ENCODE results near the gene USP20. TPM values are rescaled to one million over a fixed set of nuclear protein-coding genes. Genes with fewer than 3 reads are reported as not detected.

Gene USP20
- total and polyA plus RNA-seq, 4 donors: 15.7 to 24.1 (median 21.4) TPM

GRCh38 chr9:129841071-129841470, 5.8 kb downstream of the USP20 start:
- DNase-seq: no peak
- 82 to 89% methylated on average over 4 of the region's 4 CpGs for WGBS, 2 donors
- Histone ChIP-seq H3K9me3 (ENCODE audit: control insufficient read depth in 4 of 4, insufficient read depth in 3 of 4, low read length in 3 of 4) (no peaks in the 10 kb centered on the region), H3K4me3 (no peak overlapping the region), H3K27me3 (ENCODE audit: control insufficient read depth in 3 of 3, insufficient read depth in 3 of 3, low read length in 2 of 3) (no peaks in the 10 kb centered on the region), H3K9ac (ENCODE audit: insufficient read depth in 1 of 2, low read length in 2 of 2) (no peak overlapping the region), H3K36me3 (ENCODE audit: control insufficient read depth in 4 of 4, insufficient read depth in 4 of 4, low read length in 4 of 4) (peaks cover 0 to 2% (median under 1%) of the 10 kb centered on the region in 4 donors), H3K27ac (ENCODE audit: low read depth in 1 of 2, low read length in 1 of 2) (no peak overlapping the region), H3K4me1 (ENCODE audit: control insufficient read depth in 5 of 5, insufficient read depth in 5 of 5, low read length in 5 of 5) (peaks cover 0 to 7% (median 6%) of the 10 kb centered on the region in 5 donors)
- ATAC-seq (ENCODE audit: insufficient read depth, low FRiP score): no peak
- TF ChIP-seq, protein P1, sequence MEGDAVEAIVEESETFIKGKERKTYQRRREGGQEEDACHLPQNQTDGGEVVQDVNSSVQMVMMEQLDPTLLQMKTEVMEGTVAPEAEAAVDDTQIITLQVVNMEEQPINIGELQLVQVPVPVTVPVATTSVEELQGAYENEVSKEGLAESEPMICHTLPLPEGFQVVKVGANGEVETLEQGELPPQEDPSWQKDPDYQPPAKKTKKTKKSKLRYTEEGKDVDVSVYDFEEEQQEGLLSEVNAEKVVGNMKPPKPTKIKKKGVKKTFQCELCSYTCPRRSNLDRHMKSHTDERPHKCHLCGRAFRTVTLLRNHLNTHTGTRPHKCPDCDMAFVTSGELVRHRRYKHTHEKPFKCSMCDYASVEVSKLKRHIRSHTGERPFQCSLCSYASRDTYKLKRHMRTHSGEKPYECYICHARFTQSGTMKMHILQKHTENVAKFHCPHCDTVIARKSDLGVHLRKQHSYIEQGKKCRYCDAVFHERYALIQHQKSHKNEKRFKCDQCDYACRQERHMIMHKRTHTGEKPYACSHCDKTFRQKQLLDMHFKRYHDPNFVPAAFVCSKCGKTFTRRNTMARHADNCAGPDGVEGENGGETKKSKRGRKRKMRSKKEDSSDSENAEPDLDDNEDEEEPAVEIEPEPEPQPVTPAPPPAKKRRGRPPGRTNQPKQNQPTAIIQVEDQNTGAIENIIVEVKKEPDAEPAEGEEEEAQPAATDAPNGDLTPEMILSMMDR (IDR thresholded peaks at IDR 0.05; ENCODE audit: control extremely low read depth, extremely low read depth): no peak

GRCh38 chr9:129845373-129845772, 10.1 kb downstream of the USP20 start:
- Histone ChIP-seq H3K27ac (ENCODE audit: low read depth in 1 of 2, low read length in 1 of 2) (no peak overlapping the region), H3K27me3 (ENCODE audit: control insufficient read depth in 3 of 3, insufficient read depth in 3 of 3, low read length in 2 of 3) (no peaks in the 10 kb centered on the region), H3K9ac (ENCODE audit: insufficient read depth in 1 of 2, low read length in 2 of 2) (no peak overlapping the region), H3K36me3 (ENCODE audit: control insufficient read depth in 4 of 4, insufficient read depth in 4 of 4, low read length in 4 of 4) (peaks cover 0 to 4% (median 2%) of the 10 kb centered on the region in 4 donors), H3K9me3 (ENCODE audit: control insufficient read depth in 4 of 4, insufficient read depth in 3 of 4, low read length in 3 of 4) (no peaks in the 10 kb centered on the region), H3K4me3 (no peak overlapping the region), H3K4me1 (ENCODE audit: control insufficient read depth in 5 of 5, insufficient read depth in 5 of 5, low read length in 5 of 5) (no peaks in the 10 kb centered on the region)
- ATAC-seq (ENCODE audit: insufficient read depth, low FRiP score) (no peak), DNase-seq (no peak)
- 36 to 70% methylated on average over 2 of the region's 2 CpGs for WGBS, 2 donors
- TF ChIP-seq, protein P1 (IDR thresholded peaks at IDR 0.05; ENCODE audit: control extremely low read depth, extremely low read depth): no peak

- 80 to 81% methylated on average over 4 of the region's 4 CpGs for WGBS, 2 donors
- no peak for DNase-seq
Observed at GRCh38 chr9:129848712-129849441, 13.6 kb downstream of the USP20 start.

More at GRCh38 chr9:129848712-129849441, 13.6 kb downstream of the USP20 start:
- TF ChIP-seq, protein P1 (IDR thresholded peaks at IDR 0.05; ENCODE audit: control extremely low read depth, extremely low read depth): no peak
- H3K9me3 ChIP-seq (ENCODE audit: control insufficient read depth in 4 of 4, insufficient read depth in 3 of 4, low read length in 3 of 4): no peaks in the 10 kb centered on the region
- no peaks in the 10 kb centered on the region for H3K4me1 ChIP-seq (ENCODE audit: control insufficient read depth in 5 of 5, insufficient read depth in 5 of 5, low read length in 5 of 5)
- no peak overlapping the region for H3K27ac ChIP-seq (ENCODE audit: low read depth in 1 of 2, low read length in 1 of 2)
- no peaks in the 10 kb centered on the region for H3K27me3 ChIP-seq (ENCODE audit: control insufficient read depth in 3 of 3, insufficient read depth in 3 of 3, low read length in 2 of 3)
- no peak overlapping the region for H3K4me3 ChIP-seq
- peaks cover 8 to 22% (median 16%) of the 10 kb centered on the region in 4 donors for H3K36me3 ChIP-seq (ENCODE audit: control insufficient read depth in 4 of 4, insufficient read depth in 4 of 4, low read length in 4 of 4)
- H3K9ac ChIP-seq (ENCODE audit: insufficient read depth in 1 of 2, low read length in 2 of 2): no peak overlapping the region
- ATAC-seq (ENCODE audit: insufficient read depth, low FRiP score): no peak

All from lung (tissue), 12 donors.